ENCODE data around the gene DACT3.

The DACT3 gene

DNA sequence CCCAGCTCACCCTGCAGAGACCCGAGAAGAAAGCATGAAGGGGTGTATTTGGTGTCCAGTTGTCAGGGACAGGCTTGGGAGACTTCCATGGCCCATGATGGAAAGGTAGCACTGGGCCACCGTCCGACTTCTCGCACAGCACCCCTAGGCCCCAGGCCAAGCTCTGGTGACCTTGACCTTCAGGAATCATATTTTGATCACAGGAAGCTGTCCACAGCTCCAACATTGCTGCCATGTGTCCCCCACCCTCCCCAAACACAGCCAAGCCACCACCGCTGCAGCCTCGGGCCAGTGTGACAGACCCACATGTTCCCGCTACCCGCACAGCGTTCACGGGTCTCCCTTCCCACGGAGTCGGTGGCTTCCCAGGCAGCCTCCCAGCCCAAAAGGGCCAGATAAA, 35.3 kb downstream of the DACT3 start:
- no peak overlapping the region for H3K4me2 ChIP-seq (ENCODE audit: low read depth, low read length, poor library complexity, severe bottlenecking)
- TF ChIP-seq, protein P1, sequence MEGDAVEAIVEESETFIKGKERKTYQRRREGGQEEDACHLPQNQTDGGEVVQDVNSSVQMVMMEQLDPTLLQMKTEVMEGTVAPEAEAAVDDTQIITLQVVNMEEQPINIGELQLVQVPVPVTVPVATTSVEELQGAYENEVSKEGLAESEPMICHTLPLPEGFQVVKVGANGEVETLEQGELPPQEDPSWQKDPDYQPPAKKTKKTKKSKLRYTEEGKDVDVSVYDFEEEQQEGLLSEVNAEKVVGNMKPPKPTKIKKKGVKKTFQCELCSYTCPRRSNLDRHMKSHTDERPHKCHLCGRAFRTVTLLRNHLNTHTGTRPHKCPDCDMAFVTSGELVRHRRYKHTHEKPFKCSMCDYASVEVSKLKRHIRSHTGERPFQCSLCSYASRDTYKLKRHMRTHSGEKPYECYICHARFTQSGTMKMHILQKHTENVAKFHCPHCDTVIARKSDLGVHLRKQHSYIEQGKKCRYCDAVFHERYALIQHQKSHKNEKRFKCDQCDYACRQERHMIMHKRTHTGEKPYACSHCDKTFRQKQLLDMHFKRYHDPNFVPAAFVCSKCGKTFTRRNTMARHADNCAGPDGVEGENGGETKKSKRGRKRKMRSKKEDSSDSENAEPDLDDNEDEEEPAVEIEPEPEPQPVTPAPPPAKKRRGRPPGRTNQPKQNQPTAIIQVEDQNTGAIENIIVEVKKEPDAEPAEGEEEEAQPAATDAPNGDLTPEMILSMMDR (conservative IDR thresholded peaks at IDR 0.05; ENCODE audit: low read length) = no peak
- TF ChIP-seq EZH2phosphoT487 (IDR thresholded peaks at IDR 0.05; ENCODE audit: borderline replicate concordance) = no peak
- no peaks in the 10 kb centered on the region for H3K9me3 ChIP-seq (ENCODE audit: insufficient read depth, low read depth, low read length)
- H3K4me1 ChIP-seq (ENCODE audit: insufficient read depth, low read length, poor library complexity, severe bottlenecking) = peaks cover 6% of the 10 kb centered on the region
- H3K36me3 ChIP-seq (ENCODE audit: insufficient read depth, low read length) = no peaks in the 10 kb centered on the region
- H4K20me1 ChIP-seq (ENCODE audit: insufficient read depth, low read length, poor library complexity, severe bottlenecking) = no peaks in the 10 kb centered on the region
- no peak overlapping the region for H2AFZ ChIP-seq (ENCODE audit: low read length)
- no peaks in the 10 kb centered on the region for H3K9me2 ChIP-seq (replicated peaks; ENCODE audit: low read depth, low read length)
- H3K4me3 ChIP-seq (ENCODE audit: low read length, poor library complexity, severe bottlenecking) = no peak overlapping the region
- no peaks in the 10 kb centered on the region for H3K27me3 ChIP-seq (ENCODE audit: insufficient read depth, low read length, poor library complexity, severe bottlenecking)
- H3K79me2 ChIP-seq (ENCODE audit: insufficient read depth, low read length) = no peaks in the 10 kb centered on the region
- no peak overlapping the region for H3K9ac ChIP-seq (ENCODE audit: low read depth, low read length, poor library complexity, severe bottlenecking)
- H3F3A ChIP-seq (ENCODE audit: low read depth) = no peaks in the 10 kb centered on the region

DNA sequence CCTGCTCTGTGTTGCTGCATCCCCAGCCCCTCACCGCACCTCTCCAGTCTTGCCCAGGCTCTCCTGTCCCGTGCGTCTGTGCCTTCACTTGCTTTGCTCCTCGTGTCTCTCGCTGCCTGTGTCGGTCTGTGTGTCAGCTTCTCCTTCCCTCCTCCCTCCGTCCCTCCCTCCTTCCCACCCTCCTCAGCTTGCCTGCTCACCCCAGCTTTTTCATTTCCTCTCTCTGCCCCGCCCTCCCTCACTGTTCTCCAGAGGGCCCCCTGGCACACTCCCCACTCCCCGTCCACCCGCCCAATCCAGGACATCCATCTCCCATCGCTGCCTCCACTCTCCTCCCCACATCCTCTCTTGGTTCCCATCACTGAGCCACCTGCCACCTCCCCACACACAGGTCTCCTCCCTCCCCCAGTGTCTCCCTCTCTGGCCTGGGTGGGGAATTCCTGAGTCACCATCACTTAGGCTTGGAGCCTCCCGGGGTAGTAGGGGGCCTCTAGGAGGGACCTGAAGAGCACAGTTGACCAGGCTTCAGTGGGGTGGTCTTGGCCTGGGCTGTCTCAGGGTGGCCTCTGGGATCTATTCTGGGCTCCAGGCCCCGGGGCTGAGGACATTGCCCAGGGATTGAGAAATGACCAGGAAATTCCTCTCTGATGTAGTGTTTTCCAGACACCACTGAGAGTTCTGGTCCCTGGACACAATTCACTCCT, 35.9 kb downstream of the DACT3 start, which contains the start of gene PTGIR:
Gene PTGIR, minus strand, starts transcription at position 132 of the 704 bp plus-strand sequence. CDS start 864 bp downstream, outside the sequence.
- Histone ChIP-seq H3K9me3 (ENCODE audit: insufficient read depth, low read depth, low read length) (no peaks in the 10 kb centered on the region), H3F3A (ENCODE audit: low read depth) (no peaks in the 10 kb centered on the region), H3K27me3 (ENCODE audit: insufficient read depth, low read length, poor library complexity, severe bottlenecking) (no peaks in the 10 kb centered on the region), H3K4me2 (ENCODE audit: low read depth, low read length, poor library complexity, severe bottlenecking) (no peak within 1 kb of the TSS), H3K9ac (ENCODE audit: low read depth, low read length, poor library complexity, severe bottlenecking) (no peak within 1 kb of the TSS), H3K9me2 (replicated peaks; ENCODE audit: low read depth, low read length) (no peaks in the 10 kb centered on the region), H2AFZ (ENCODE audit: low read length) (no peak within 1 kb of the TSS), H3K4me3 (ENCODE audit: low read length, poor library complexity, severe bottlenecking) (no peak within 1 kb of the TSS), H3K4me1 (ENCODE audit: insufficient read depth, low read length, poor library complexity, severe bottlenecking) (peaks cover 6% of the 10 kb centered on the region), H3K79me2 (ENCODE audit: insufficient read depth, low read length) (no peaks in the 10 kb centered on the region), H4K20me1 (ENCODE audit: insufficient read depth, low read length, poor library complexity, severe bottlenecking) (no peaks in the 10 kb centered on the region), H3K36me3 (ENCODE audit: insufficient read depth, low read length) (no peaks in the 10 kb centered on the region)
- TF ChIP-seq EZH2phosphoT487 (IDR thresholded peaks at IDR 0.05; ENCODE audit: borderline replicate concordance) = no peak
- TF ChIP-seq, protein P1 (conservative IDR thresholded peaks at IDR 0.05; ENCODE audit: low read length) = no peak

DNA sequence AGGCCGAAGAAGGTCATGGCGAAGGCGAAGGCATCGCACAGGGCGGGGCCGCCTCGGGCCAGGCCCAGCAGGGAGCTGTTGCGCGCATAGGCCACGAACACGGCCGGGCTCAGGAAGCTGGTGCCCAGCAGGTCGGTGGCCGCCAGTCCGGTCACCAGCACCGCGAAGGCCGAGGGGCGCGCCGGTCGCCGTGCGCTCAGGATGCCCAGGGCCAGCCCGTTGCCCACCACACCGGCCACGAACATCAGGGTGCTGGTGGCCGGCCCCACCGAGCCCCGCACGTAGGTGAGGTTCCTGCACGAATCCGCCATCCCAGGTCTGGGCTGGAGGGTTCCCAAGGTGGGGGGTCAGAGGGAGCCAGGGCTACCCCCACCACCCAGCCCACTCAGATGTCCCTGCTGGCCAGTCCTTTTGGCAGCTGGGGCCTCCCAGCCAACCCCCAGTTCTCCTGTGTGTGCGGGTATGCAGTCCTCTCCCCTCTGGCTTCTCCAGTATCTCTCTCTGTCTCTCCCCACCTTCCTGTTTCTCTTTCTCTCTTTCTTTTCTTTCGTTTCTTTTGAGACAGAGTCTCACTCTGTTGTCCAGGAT, 37.0 kb downstream of the DACT3 start:
- no peak overlapping the region for H3K4me3 ChIP-seq (ENCODE audit: low read length, poor library complexity, severe bottlenecking)
- H3K9ac ChIP-seq (ENCODE audit: low read depth, low read length, poor library complexity, severe bottlenecking) = no peak overlapping the region
- no peaks in the 10 kb centered on the region for H3K79me2 ChIP-seq (ENCODE audit: insufficient read depth, low read length)
- H3K4me2 ChIP-seq (ENCODE audit: low read depth, low read length, poor library complexity, severe bottlenecking) = no peak overlapping the region
- TF ChIP-seq, protein P1 (conservative IDR thresholded peaks at IDR 0.05; ENCODE audit: low read length) = no peak
- TF ChIP-seq EZH2phosphoT487 (IDR thresholded peaks at IDR 0.05; ENCODE audit: borderline replicate concordance) = no peak
- H4K20me1 ChIP-seq (ENCODE audit: insufficient read depth, low read length, poor library complexity, severe bottlenecking) = no peaks in the 10 kb centered on the region
- no peak overlapping the region for H2AFZ ChIP-seq (ENCODE audit: low read length)
- no peaks in the 10 kb centered on the region for H3K9me2 ChIP-seq (replicated peaks; ENCODE audit: low read depth, low read length)
- no peaks in the 10 kb centered on the region for H3K9me3 ChIP-seq (ENCODE audit: insufficient read depth, low read depth, low read length)
- no peaks in the 10 kb centered on the region for H3F3A ChIP-seq (ENCODE audit: low read depth)
- peaks cover 6% of the 10 kb centered on the region for H3K4me1 ChIP-seq (ENCODE audit: insufficient read depth, low read length, poor library complexity, severe bottlenecking)
- no peaks in the 10 kb centered on the region for H3K36me3 ChIP-seq (ENCODE audit: insufficient read depth, low read length)
- H3K27me3 ChIP-seq (ENCODE audit: insufficient read depth, low read length, poor library complexity, severe bottlenecking) = no peaks in the 10 kb centered on the region

All from Loucy (cell line).